SU-DHL-6 (cell line): ENCODE data around the gene TEDC2.

Experiments used
- EZH2phosphoT487 ChIP-seq: fragments of 200-600 bp; sonication (generic), shearing (Covaris generic); conservative IDR thresholded peaks from 2 replicates; pipeline ENCODE4 v1.6.1; 2018; ENCODE audit warnings: mild to moderate bottlenecking, antibody characterized with exemption, low read length, moderate library complexity, mixed read lengths
- TF ChIP-seq, protein P1 (sequence below): fragments of 200-600 bp; sonication (generic); IDR thresholded peaks from one replicate; pipeline ENCODE4 v1.5.1; 2017; ENCODE audit warnings: antibody characterized with exemption, mild to moderate bottlenecking, low read length, moderate library complexity; ENCODE audit not compliant: insufficient read depth, poor library complexity, severe bottlenecking

DNA sequence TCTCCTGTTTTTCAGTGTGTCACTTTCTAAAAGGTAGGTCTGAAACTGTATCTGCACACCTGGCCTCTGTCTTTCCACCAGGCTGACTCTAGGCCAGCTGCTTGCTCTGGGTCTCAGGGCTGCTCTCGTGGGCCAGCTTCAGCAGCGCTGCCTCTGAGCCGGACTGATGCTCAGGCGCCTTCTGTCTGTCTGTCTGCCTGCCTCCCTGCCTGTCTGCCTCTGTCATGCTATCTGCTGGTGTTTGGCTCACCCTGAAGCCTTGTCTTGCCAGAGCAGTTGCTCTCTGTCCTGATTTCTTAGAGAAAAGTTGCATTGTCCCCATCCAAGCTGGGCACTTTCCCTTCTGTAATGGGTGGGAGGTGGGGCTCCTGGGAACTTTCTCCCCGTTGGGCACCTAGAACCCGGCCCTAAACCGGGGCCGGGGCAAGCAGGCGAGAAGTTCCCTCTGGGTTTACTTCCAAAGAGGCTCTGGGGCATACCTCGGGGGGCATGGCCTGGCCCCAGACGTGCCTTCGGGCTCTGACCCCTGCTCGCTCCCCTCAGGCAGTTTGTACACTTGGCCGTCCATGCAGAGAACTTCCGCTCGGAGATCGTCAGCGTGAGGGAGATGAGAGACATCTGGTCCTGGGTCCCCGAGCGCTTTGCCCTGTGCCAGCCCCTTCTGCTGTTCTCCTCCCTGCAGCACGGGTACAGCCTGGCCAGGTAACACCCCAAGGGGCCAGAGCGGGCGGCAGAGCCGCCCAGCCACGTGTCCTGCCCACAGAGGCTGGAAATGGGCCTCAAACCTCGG is 38.0 kb downstream of the TEDC2 start:
- TF ChIP-seq EZH2phosphoT487 = no peak
- TF ChIP-seq, protein P1, sequence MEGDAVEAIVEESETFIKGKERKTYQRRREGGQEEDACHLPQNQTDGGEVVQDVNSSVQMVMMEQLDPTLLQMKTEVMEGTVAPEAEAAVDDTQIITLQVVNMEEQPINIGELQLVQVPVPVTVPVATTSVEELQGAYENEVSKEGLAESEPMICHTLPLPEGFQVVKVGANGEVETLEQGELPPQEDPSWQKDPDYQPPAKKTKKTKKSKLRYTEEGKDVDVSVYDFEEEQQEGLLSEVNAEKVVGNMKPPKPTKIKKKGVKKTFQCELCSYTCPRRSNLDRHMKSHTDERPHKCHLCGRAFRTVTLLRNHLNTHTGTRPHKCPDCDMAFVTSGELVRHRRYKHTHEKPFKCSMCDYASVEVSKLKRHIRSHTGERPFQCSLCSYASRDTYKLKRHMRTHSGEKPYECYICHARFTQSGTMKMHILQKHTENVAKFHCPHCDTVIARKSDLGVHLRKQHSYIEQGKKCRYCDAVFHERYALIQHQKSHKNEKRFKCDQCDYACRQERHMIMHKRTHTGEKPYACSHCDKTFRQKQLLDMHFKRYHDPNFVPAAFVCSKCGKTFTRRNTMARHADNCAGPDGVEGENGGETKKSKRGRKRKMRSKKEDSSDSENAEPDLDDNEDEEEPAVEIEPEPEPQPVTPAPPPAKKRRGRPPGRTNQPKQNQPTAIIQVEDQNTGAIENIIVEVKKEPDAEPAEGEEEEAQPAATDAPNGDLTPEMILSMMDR = no peak
